AG09319 (cell line): ENCODE results near the gene THSD8.

ENCODE experiments used
- DNase-seq: peaks from one replicate; pipeline ENCODE4 v3.0.0-alpha.2; 2010; ENCODE audit warnings: low read depth; ENCODE audit errors: extremely low read depth
- CTCF ChIP-seq: IDR thresholded peaks from 2 replicates; pipeline ENCODE4 v1.5.1; 2011; ENCODE audit warnings: low read depth, mild to moderate bottlenecking, inconsistent platforms, low read length, moderate library complexity

THSD8 gene

GRCh38 chr19:12789904-12790619 is 11.8 kb upstream of the THSD8 start:
- no peak for TF ChIP-seq CTCF
- peak; percentile 94 for DNase-seq

GRCh38 chr19:12790628-12791344 is 11.1 kb upstream of the THSD8 start:
- DNase-seq: no peak
- no peak for TF ChIP-seq CTCF

- TF ChIP-seq CTCF: no peak
- peak; percentile 98 for DNase-seq
Measured at GRCh38 chr19:12791345-12792050, 10.4 kb upstream of the THSD8 start, which contains the start of gene JUNB. JUNB (plus strand) TSS chr19:12791486; CDS start chr19:12791772, 286 bp downstream.

- TF ChIP-seq CTCF: no peak
- no peak for DNase-seq
Measured at GRCh38 chr19:12792051-12792852, 9.6 kb upstream of the THSD8 start.

- no peak for TF ChIP-seq CTCF
- no peak for DNase-seq
Measured at GRCh38 chr19:12792853-12793289, 9.0 kb upstream of the THSD8 start.

GRCh38 chr19:12793290-12794195 is 8.3 kb upstream of the THSD8 start:
- peak; percentile 86 for DNase-seq
- no peak for TF ChIP-seq CTCF
